ENCODE results near the gene ITM2C.

The ITM2C gene

DNA sequence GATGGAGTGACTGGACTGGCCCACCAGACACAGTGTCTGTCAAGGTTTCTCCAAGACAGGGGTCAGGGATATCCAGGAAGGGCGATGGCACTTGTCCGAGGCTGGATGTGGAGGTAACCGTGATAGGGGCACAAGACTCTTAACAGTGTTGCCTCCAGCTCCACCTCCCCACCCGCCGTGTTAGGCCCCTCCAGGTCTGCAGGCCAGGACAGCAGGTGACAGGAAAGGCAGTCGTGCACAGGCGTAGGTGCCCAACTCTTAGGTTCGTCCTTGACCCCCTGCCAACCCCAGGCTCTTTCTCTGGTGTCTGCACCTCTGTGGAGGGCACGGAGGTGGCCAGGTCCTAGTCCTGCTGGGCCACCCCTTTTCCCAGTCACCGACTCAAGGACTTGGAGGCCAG, 10.1 kb downstream of the ITM2C start:
- no peak overlapping the region for H3K27ac ChIP-seq
- DNase-seq = no peak
- H3K4me3 ChIP-seq = no peak overlapping the region
- TF ChIP-seq, protein P1, sequence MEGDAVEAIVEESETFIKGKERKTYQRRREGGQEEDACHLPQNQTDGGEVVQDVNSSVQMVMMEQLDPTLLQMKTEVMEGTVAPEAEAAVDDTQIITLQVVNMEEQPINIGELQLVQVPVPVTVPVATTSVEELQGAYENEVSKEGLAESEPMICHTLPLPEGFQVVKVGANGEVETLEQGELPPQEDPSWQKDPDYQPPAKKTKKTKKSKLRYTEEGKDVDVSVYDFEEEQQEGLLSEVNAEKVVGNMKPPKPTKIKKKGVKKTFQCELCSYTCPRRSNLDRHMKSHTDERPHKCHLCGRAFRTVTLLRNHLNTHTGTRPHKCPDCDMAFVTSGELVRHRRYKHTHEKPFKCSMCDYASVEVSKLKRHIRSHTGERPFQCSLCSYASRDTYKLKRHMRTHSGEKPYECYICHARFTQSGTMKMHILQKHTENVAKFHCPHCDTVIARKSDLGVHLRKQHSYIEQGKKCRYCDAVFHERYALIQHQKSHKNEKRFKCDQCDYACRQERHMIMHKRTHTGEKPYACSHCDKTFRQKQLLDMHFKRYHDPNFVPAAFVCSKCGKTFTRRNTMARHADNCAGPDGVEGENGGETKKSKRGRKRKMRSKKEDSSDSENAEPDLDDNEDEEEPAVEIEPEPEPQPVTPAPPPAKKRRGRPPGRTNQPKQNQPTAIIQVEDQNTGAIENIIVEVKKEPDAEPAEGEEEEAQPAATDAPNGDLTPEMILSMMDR (IDR thresholded peaks at IDR 0.05) = no peak
- peaks cover 0 to 17% (median 12%) of the 10 kb centered on the region in 4 donors for H3K4me1 ChIP-seq
- H3K36me3 ChIP-seq = peaks cover 4 to 40% (median 38%) of the 10 kb centered on the region in 3 donors
- H3K9me3 ChIP-seq = no peaks in the 10 kb centered on the region
- intact Hi-C loops (cut with DNase I; ENCODE audit: low total_unique reads) = no loop called here
- H3K27me3 ChIP-seq = no peaks in the 10 kb centered on the region

DNA sequence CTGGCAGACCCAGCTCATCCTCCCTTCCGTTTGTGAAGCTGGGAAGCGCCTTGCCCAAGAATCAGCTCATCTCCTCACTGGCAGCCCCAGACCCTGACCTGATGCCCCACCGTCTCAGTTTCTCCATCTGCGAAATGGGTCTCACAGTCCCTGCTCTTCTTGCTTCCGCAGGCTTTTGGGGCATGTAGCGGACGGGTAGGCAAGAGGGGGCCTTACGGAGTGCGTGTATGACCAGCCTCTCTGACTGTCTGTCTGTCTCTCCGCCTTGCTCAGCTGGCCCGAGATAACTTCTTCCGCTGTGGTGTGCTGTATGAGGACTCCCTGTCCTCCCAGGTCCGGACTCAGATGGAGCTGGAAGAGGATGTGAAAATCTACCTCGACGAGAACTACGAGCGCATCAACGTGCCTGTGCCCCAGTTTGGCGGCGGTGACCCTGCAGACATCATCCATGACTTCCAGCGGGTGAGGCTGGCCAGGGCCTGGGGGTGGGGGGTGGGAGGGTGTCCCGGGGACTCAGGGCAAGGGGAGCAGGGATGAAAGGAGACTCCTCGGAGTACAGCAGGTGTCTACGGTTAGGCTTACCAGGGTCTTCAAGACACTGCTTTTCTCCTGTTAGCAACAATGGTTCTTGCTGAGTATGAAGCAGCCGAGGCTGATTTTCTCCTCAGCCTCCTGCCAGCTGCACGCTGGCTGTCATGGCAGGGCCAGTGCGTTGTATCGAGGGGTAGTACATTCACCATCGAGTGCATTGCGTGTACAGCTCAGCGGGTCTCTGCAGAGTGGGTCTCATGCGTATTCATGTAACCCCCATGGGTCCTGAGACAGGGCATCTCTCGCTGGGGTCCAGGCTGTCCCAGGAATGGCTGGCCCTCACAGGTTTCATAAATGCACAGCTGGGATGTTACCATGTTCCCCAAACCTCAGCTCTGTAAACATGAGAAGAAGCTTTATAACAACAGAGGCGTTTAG, 10.9 kb downstream of the ITM2C start:
- peaks cover 4 to 40% (median 38%) of the 10 kb centered on the region in 3 donors for H3K36me3 ChIP-seq
- H3K4me3 ChIP-seq = no peak overlapping the region
- H3K27ac ChIP-seq = no peak overlapping the region
- peak in 1 of 2 donors; percentile 11 for DNase-seq
- H3K27me3 ChIP-seq = no peaks in the 10 kb centered on the region
- H3K9me3 ChIP-seq = no peaks in the 10 kb centered on the region
- intact Hi-C loops (cut with DNase I; ENCODE audit: low total_unique reads) = no loop called here
- H3K4me1 ChIP-seq = peaks cover 0 to 13% (median 10%) of the 10 kb centered on the region in 4 donors
- TF ChIP-seq, protein P1 (IDR thresholded peaks at IDR 0.05) = no peak

DNA sequence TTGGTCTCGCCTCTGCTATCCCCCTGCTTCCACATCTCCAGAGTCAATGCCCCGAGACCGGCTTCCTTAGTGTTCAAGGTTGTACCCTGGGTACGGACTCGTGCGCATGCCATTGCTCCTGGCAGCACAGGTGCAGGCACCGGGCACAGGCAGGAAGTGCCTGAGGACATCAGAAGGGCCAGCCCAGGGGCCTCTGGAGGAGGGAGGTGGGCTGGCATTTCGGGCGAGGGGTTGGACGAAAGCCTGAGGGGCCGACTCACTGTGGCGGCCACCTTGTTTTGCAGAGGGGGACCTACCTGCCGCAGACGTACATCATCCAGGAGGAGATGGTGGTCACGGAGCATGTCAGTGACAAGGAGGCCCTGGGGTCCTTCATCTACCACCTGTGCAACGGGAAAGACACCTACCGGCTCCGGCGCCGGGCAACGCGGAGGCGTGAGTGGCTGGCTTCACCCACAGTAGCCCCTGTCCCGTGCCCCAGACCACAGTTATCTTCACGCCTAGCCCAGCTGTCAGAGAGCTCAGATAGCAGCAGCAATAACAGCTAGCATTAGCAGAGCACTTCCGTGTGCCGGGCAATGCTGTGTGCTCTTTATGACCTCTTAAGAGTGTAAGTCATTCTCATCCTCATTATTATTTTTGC, 12.5 kb downstream of the ITM2C start:
- peak in 1 of 2 donors; percentile 7 for DNase-seq
- intact Hi-C loops (cut with DNase I; ENCODE audit: low total_unique reads) = no loop called here

DNA sequence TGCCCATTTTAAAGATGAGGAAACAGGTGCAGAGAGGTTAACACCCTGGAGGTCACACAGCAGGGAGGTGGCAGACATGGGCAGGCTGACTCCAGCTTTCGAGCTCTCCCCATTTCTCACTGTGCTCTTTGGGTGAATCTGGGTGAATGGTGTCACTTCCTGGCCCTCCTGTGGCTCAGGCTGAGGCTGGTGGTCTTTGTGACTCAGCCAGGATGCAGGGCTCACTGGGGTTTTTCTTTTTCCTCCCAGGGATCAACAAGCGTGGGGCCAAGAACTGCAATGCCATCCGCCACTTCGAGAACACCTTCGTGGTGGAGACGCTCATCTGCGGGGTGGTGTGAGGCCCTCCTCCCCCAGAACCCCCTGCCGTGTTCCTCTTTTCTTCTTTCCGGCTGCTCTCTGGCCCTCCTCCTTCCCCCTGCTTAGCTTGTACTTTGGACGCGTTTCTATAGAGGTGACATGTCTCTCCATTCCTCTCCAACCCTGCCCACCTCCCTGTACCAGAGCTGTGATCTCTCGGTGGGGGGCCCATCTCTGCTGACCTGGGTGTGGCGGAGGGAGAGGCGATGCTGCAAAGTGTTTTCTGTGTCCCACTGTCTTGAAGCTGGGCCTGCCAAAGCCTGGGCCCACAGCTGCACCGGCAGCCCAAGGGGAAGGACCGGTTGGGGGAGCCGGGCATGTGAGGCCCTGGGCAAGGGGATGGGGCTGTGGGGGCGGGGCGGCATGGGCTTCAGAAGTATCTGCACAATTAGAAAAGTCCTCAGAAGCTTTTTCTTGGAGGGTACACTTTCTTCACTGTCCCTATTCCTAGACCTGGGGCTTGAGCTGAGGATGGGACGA, 13.2 kb downstream of the ITM2C start:
- peaks cover 4 to 40% (median 38%) of the 10 kb centered on the region in 3 donors for H3K36me3 ChIP-seq
- H3K4me3 ChIP-seq = no peak overlapping the region
- no peaks in the 10 kb centered on the region for H3K9me3 ChIP-seq
- intact Hi-C loops (cut with DNase I; ENCODE audit: low total_unique reads) = no loop called here
- H3K27me3 ChIP-seq = no peaks in the 10 kb centered on the region
- TF ChIP-seq, protein P1 (IDR thresholded peaks at IDR 0.05) = no peak
- DNase-seq = peak; percentile 15 to 48
- no peak overlapping the region for H3K27ac ChIP-seq
- no peaks in the 10 kb centered on the region for H3K4me1 ChIP-seq

More for the DNA sequence above, 12.5 kb downstream of the ITM2C start:
- TF ChIP-seq, protein P1 (IDR thresholded peaks at IDR 0.05) = no peak
- no peaks in the 10 kb centered on the region for H3K9me3 ChIP-seq
- H3K4me1 ChIP-seq = no peaks in the 10 kb centered on the region
- H3K36me3 ChIP-seq = peaks cover 4 to 40% (median 38%) of the 10 kb centered on the region in 3 donors
- no peak overlapping the region for H3K27ac ChIP-seq
- H3K4me3 ChIP-seq = no peak overlapping the region
- H3K27me3 ChIP-seq = no peaks in the 10 kb centered on the region

DNA sequence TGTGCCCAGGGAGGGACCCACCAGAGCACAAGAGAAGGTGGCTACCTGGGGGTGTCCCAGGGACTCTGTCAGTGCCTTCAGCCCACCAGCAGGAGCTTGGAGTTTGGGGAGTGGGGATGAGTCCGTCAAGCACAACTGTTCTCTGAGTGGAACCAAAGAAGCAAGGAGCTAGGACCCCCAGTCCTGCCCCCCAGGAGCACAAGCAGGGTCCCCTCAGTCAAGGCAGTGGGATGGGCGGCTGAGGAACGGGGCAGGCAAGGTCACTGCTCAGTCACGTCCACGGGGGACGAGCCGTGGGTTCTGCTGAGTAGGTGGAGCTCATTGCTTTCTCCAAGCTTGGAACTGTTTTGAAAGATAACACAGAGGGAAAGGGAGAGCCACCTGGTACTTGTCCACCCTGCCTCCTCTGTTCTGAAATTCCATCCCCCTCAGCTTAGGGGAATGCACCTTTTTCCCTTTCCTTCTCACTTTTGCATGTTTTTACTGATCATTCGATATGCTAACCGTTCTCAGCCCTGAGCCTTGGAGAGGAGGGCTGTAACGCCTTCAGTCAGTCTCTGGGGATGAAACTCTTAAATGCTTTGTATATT, 14.0 kb downstream of the ITM2C start:
- intact Hi-C loops (cut with DNase I; ENCODE audit: low total_unique reads) = no loop called here
- TF ChIP-seq, protein P1 (IDR thresholded peaks at IDR 0.05) = no peak
- peaks cover 4 to 40% (median 38%) of the 10 kb centered on the region in 3 donors for H3K36me3 ChIP-seq
- peak; percentile 7 to 39 for DNase-seq
- no peak overlapping the region for H3K4me3 ChIP-seq
- no peak overlapping the region for H3K27ac ChIP-seq
- H3K27me3 ChIP-seq = no peaks in the 10 kb centered on the region
- no peaks in the 10 kb centered on the region for H3K9me3 ChIP-seq
- H3K4me1 ChIP-seq = no peaks in the 10 kb centered on the region

Measured in tibial artery (tissue), 4 donors.